GM19395 (cell line): Measurements from ENCODE around the gene RBM4B.

Source experiments
- ATAC-seq: cut with Tn5 transposase; IDR thresholded peaks from one replicate; pipeline ENCODE4 v1.9.1; 2021; ENCODE audit warnings: mild to moderate bottlenecking, moderate library complexity; ENCODE audit not compliant: unreplicated experiment

Gene RBM4B

GRCh38 chr11:66688561-66689534 is 11.2 kb upstream of the RBM4B start:
- ATAC-seq: no peak

GRCh38 chr11:66687831-66688281 is 10.2 kb upstream of the RBM4B start:
- no peak for ATAC-seq

- ATAC-seq: no peak
Observed at GRCh38 chr11:66686801-66687750, 9.4 kb upstream of the RBM4B start.

GRCh38 chr11:66686100-66686785 is 8.6 kb upstream of the RBM4B start:
- ATAC-seq: no peak

- ATAC-seq: no peak
Observed at GRCh38 chr11:66685276-66686099, 7.8 kb upstream of the RBM4B start.

- ATAC-seq: no peak
Observed at GRCh38 chr11:66684635-66685034, 6.9 kb upstream of the RBM4B start.

GRCh38 chr11:66683877-66684276 is 6.2 kb upstream of the RBM4B start:
- ATAC-seq: no peak

- no peak for ATAC-seq
Observed at GRCh38 chr11:66680966-66681645, 3.4 kb upstream of the RBM4B start.

- ATAC-seq: no peak
Observed at GRCh38 chr11:66676931-66677598, 622 bp downstream of the RBM4B start.

- no peak for ATAC-seq
Observed at GRCh38 chr11:66676282-66676919, 1.3 kb downstream of the RBM4B start.

- no peak for ATAC-seq
Observed at GRCh38 chr11:66674964-66675602, 2.6 kb downstream of the RBM4B start.

GRCh38 chr11:66670816-66671215 is 6.9 kb downstream of the RBM4B start:
- no peak for ATAC-seq

- no peak for ATAC-seq
Observed at GRCh38 chr11:66665369-66665768, 12.3 kb downstream of the RBM4B start.

GRCh38 chr11:66663741-66664296 is 13.9 kb downstream of the RBM4B start:
- no peak for ATAC-seq

GRCh38 chr11:66659763-66660162 is 17.9 kb downstream of the RBM4B start:
- ATAC-seq: no peak

GRCh38 chr11:66653123-66653522 is 24.6 kb downstream of the RBM4B start:
- no peak for ATAC-seq

- ATAC-seq: no peak
Observed at GRCh38 chr11:66652651-66653050, 25.0 kb downstream of the RBM4B start.

- ATAC-seq: no peak
Observed at GRCh38 chr11:66651016-66651415, 26.7 kb downstream of the RBM4B start.
